ENCODE measurements around the gene LMO7. TPM values are rescaled to one million over a fixed set of nuclear protein-coding genes. Genes with fewer than 3 reads are reported as not detected.

The LMO7 gene
- total RNA-seq, 1 experiment from 2014 or later: 11.8 TPM

DNA sequence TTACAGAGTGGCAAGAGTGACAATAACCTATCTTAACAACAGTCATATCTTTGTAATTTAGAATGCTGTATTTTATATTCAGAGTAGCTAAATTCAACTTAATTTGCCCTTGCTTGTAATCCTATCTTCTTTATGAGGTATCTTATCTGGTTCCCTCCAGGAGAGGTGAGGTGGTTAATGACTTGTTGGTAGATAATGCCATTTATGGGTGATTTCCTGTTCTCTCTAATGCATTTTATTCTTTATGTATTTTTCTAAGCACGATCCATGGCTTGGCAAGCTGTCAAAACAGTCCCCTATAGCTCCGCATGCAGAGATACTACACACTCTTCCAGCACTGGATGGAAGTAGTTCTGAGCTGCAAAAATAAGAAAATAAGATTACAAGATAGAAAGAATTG, 267.9 kb downstream of the LMO7 start:
- H3K4me1 ChIP-seq (ENCODE audit: control insufficient read depth, insufficient read depth, low read length): no peaks in the 10 kb centered on the region
- no peaks in the 10 kb centered on the region for H3K9me3 ChIP-seq (ENCODE audit: control insufficient read depth, insufficient read depth, low read depth, low read length)
- H3K4me3 ChIP-seq (ENCODE audit: low read depth in 2 of 2, low read length in 2 of 2): no peak overlapping the region
- TF ChIP-seq, protein P1, sequence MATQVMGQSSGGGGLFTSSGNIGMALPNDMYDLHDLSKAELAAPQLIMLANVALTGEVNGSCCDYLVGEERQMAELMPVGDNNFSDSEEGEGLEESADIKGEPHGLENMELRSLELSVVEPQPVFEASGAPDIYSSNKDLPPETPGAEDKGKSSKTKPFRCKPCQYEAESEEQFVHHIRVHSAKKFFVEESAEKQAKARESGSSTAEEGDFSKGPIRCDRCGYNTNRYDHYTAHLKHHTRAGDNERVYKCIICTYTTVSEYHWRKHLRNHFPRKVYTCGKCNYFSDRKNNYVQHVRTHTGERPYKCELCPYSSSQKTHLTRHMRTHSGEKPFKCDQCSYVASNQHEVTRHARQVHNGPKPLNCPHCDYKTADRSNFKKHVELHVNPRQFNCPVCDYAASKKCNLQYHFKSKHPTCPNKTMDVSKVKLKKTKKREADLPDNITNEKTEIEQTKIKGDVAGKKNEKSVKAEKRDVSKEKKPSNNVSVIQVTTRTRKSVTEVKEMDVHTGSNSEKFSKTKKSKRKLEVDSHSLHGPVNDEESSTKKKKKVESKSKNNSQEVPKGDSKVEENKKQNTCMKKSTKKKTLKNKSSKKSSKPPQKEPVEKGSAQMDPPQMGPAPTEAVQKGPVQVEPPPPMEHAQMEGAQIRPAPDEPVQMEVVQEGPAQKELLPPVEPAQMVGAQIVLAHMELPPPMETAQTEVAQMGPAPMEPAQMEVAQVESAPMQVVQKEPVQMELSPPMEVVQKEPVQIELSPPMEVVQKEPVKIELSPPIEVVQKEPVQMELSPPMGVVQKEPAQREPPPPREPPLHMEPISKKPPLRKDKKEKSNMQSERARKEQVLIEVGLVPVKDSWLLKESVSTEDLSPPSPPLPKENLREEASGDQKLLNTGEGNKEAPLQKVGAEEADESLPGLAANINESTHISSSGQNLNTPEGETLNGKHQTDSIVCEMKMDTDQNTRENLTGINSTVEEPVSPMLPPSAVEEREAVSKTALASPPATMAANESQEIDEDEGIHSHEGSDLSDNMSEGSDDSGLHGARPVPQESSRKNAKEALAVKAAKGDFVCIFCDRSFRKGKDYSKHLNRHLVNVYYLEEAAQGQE (IDR thresholded peaks at IDR 0.05; ENCODE audit: insufficient read depth in 1 of 2, low read depth in 2 of 2, low read length in 1 of 2): no peak
- TF ChIP-seq TCF7L2 (IDR thresholded peaks at IDR 0.05; ENCODE audit: low read depth, low read length) (no peak), POLR2AphosphoS5 (IDR thresholded peaks at IDR 0.05; ENCODE audit: low read depth, low read length) (no peak), SIN3A (IDR thresholded peaks at IDR 0.05; ENCODE audit: borderline replicate concordance, insufficient read depth, low read depth, low read length) (no peak)
- TF ChIP-seq, protein P2, sequence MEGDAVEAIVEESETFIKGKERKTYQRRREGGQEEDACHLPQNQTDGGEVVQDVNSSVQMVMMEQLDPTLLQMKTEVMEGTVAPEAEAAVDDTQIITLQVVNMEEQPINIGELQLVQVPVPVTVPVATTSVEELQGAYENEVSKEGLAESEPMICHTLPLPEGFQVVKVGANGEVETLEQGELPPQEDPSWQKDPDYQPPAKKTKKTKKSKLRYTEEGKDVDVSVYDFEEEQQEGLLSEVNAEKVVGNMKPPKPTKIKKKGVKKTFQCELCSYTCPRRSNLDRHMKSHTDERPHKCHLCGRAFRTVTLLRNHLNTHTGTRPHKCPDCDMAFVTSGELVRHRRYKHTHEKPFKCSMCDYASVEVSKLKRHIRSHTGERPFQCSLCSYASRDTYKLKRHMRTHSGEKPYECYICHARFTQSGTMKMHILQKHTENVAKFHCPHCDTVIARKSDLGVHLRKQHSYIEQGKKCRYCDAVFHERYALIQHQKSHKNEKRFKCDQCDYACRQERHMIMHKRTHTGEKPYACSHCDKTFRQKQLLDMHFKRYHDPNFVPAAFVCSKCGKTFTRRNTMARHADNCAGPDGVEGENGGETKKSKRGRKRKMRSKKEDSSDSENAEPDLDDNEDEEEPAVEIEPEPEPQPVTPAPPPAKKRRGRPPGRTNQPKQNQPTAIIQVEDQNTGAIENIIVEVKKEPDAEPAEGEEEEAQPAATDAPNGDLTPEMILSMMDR (IDR thresholded peaks at IDR 0.05): no peak
- CTCF ChIA-PET: no interaction called here
- H3K27ac ChIP-seq (ENCODE audit: low read length): no peak overlapping the region
- ATAC-seq (no peak), DNase-seq (ENCODE audit: low read depth, low spot score) (no peak)
- no TSS peak for BruUV-seq (replicated peaks)
- POLR2A ChIA-PET: no interaction called here
- H3K36me3 ChIP-seq (ENCODE audit: control insufficient read depth, insufficient read depth, low read length): no peaks in the 10 kb centered on the region
- intact Hi-C loops (cut with micrococcal nuclease; ENCODE audit: unreplicated experiment): no loop called here
- H3K27me3 ChIP-seq (ENCODE audit: control insufficient read depth, insufficient read depth, low read length): 0 out of 2 replicates have a peak, but pooled peaks cover 3% of the 10 kb centered on the region
- in situ Hi-C loops (cut with HindIII; ENCODE audit: low pct_unique_long_range_greater_than_20kb, low sequenced_read_pairs): no loop called here

DNA sequence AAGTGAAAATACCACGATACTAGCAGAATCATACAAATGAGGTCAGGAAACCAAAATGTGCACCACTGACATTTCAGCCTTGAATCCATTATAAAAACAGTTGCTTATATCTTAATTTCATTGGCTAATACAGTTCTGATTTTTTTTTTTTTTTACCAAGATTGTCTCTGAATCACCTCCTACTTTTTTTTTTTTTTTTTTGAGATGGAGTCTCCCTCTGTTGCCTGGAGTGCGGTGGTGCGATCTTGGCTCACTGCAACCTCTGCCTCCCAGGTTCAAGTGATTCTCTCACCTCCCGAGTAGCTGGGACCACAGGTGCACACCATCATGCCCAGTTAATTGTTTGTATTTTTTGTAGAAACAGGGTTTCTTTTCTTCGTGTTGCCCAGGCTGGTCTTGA, 270.2 kb downstream of the LMO7 start:
- no peaks in the 10 kb centered on the region for H3K4me1 ChIP-seq (ENCODE audit: control insufficient read depth, insufficient read depth, low read length)
- H3K9me3 ChIP-seq (ENCODE audit: control insufficient read depth, insufficient read depth, low read depth, low read length): no peaks in the 10 kb centered on the region
- TF ChIP-seq, protein P2 (IDR thresholded peaks at IDR 0.05): no peak
- TF ChIP-seq, protein P1 (IDR thresholded peaks at IDR 0.05; ENCODE audit: insufficient read depth in 1 of 2, low read depth in 2 of 2, low read length in 1 of 2): no peak
- no peak for TF ChIP-seq POLR2AphosphoS5 (IDR thresholded peaks at IDR 0.05; ENCODE audit: low read depth, low read length)
- no peak for TF ChIP-seq SIN3A (IDR thresholded peaks at IDR 0.05; ENCODE audit: borderline replicate concordance, insufficient read depth, low read depth, low read length)
- no peak for TF ChIP-seq TCF7L2 (IDR thresholded peaks at IDR 0.05; ENCODE audit: low read depth, low read length)
- ATAC-seq (no peak), DNase-seq (ENCODE audit: low read depth, low spot score) (no peak)
- H3K27me3 ChIP-seq (ENCODE audit: control insufficient read depth, insufficient read depth, low read length): 0 out of 2 replicates have a peak, but pooled peaks cover 3% of the 10 kb centered on the region
- no peak overlapping the region for H3K4me3 ChIP-seq (ENCODE audit: low read depth in 2 of 2, low read length in 2 of 2)
- in situ Hi-C loops (cut with HindIII; ENCODE audit: low pct_unique_long_range_greater_than_20kb, low sequenced_read_pairs): no loop called here
- CTCF ChIA-PET: interaction anchor here (0.7 kb wide), 2 partner anchors 37 to 194 kb away, joined by 7 to 9 read pairs; no protein-coding TSS in a partner anchor
- BruUV-seq (replicated peaks): no TSS peak
- POLR2A ChIA-PET: no interaction called here
- H3K36me3 ChIP-seq (ENCODE audit: control insufficient read depth, insufficient read depth, low read length): no peaks in the 10 kb centered on the region
- no peak overlapping the region for H3K27ac ChIP-seq (ENCODE audit: low read length)
- intact Hi-C loops (cut with micrococcal nuclease; ENCODE audit: unreplicated experiment): no loop called here

Data from Panc1 (cell line).